HepG2 (cell line): ENCODE data around the gene ATAD3A. TPM values are rescaled to one million over a fixed set of nuclear protein-coding genes. Genes with fewer than 3 reads are reported as not detected.
A peak's percentile ranks its signal among the peaks of the same experiment; 100 is the strongest.
"Not testable (repeated sequence)": the region's sequence is repeated elsewhere in the genome, so short reads cannot be mapped to it uniquely, and the experiment has no call there.

Source experiments
- BHLHE40 ChIP-seq: IDR thresholded peaks from 2 replicates; pipeline ENCODE4 v1.6.1; 2011; ENCODE audit warnings: low read length, improper control_type of control experiment
- BORCS8-MEF2B ChIP-seq: sonication (generic); formaldehyde crosslinking; IDR thresholded peaks from 2 replicates; pipeline ENCODE4 v1.8.0; 2022; ENCODE audit warnings: mild to moderate bottlenecking, missing genetic modification reagents
- KAT7 ChIP-seq: IDR thresholded peaks from 2 replicates; pipeline ENCODE4 v1.6.1; 2018; ENCODE audit warnings: borderline replicate concordance, missing compliant biosample characterization
- PATZ1 ChIP-seq: sonication (generic); formaldehyde crosslinking; IDR thresholded peaks from 2 replicates; pipeline ENCODE4 v1.4.0; 2020; ENCODE audit warnings: missing genetic modification reagents
- PHF21A ChIP-seq: sonication (generic); formaldehyde crosslinking; IDR thresholded peaks from 2 replicates; pipeline ENCODE4 v1.5.0; 2020; ENCODE audit warnings: mild to moderate bottlenecking, missing genetic modification reagents
- PHF8 ChIP-seq: sonication (generic); formaldehyde crosslinking; IDR thresholded peaks from 2 replicates; pipeline ENCODE4 v1.5.0; 2020; ENCODE audit warnings: missing genetic modification reagents
- RAD51 ChIP-seq: fragments of 450-650 bp; IDR thresholded peaks from 2 replicates; pipeline ENCODE4 v1.6.1; 2016; ENCODE audit warnings: borderline replicate concordance
- SAP130 ChIP-seq: IDR thresholded peaks from 2 replicates; pipeline ENCODE4 v1.6.1; 2016; ENCODE audit warnings: low read depth
- SOX13 ChIP-seq, 3 experiments: fragments of 450-650 bp in 1 of 3; sonication (generic) in 1 of 3; formaldehyde crosslinking in 1 of 3; IDR thresholded peaks in 2 of 3; conservative IDR thresholded peaks in 1 of 3; 2 replicates each; pipeline versions ENCODE4 v1.5.0 to v1.6.1; 2016 to 2020; ENCODE audit warnings: antibody characterized with exemption in 1 of 3, mild to moderate bottlenecking in 1 of 3, missing compliant biosample characterization in 1 of 3, missing genetic modification reagents in 1 of 3, moderate library complexity in 1 of 3
- SOX5 ChIP-seq: IDR thresholded peaks from 2 replicates; pipeline ENCODE4 v1.6.1; 2016; ENCODE audit warnings: borderline replicate concordance
- SOX6 ChIP-seq, 2 experiments: fragments of 450-650 bp in 1 of 2; sonication (generic) in 1 of 2; formaldehyde crosslinking in 1 of 2; IDR thresholded peaks; 2 replicates each; pipeline versions ENCODE4 v1.4.0 to v1.6.1; 2017 to 2020; ENCODE audit warnings: antibody characterized with exemption in 1 of 2, mild to moderate bottlenecking in 1 of 2, missing genetic modification reagents in 1 of 2
- TARDBP ChIP-seq: sonication (generic); formaldehyde crosslinking; IDR thresholded peaks from 2 replicates; pipeline ENCODE4 v1.8.0; 2022; ENCODE audit warnings: mild to moderate bottlenecking, missing genetic modification reagents
- TFAP4 ChIP-seq: sonication (generic); IDR thresholded peaks from 2 replicates; pipeline ENCODE4 v1.6.1; 2016; ENCODE audit warnings: low read depth, borderline replicate concordance
- THAP11 ChIP-seq: IDR thresholded peaks from 2 replicates; pipeline ENCODE4 v1.6.1; 2016; ENCODE audit warnings: missing biosample characterization, missing genetic modification reagents
- USF2 ChIP-seq, 2 experiments: sonication (generic) in 1 of 2; formaldehyde crosslinking in 1 of 2; IDR thresholded peaks; 2 replicates each; pipeline versions ENCODE4 v1.5.1 to v1.6.1; 2011 to 2020; ENCODE audit warnings: borderline replicate concordance in 1 of 2, low read depth in 1 of 2, low read length in 1 of 2, mild to moderate bottlenecking in 1 of 2, missing genetic modification reagents in 1 of 2, moderate library complexity in 1 of 2
- ZNF350 ChIP-seq: sonication (generic); formaldehyde crosslinking; IDR thresholded peaks from 2 replicates; pipeline ENCODE4 v1.4.0; 2020; ENCODE audit warnings: mild to moderate bottlenecking, low read depth, missing genetic modification reagents, borderline replicate concordance
- ZNF430 ChIP-seq: sonication (generic); formaldehyde crosslinking; IDR thresholded peaks from 2 replicates; pipeline ENCODE4 v1.9.0; 2021; ENCODE audit warnings: mild to moderate bottlenecking, missing genetic modification reagents
- polyA plus RNA-seq, 8 experiments: library from polyadenylated mRNA; depleted of rRNA in 3 of 8; stranded (reverse) in 7 of 8; unstranded in 1 of 8; fragments of >200 nt; fragmentation: Illumina TruSeq in 4 of 8; extraction: Trizol in 4 of 8; gene quantifications; 2 replicates each; pipeline versions ENCODE4 v1.2.1 to v1.2.3, GENCODE V29; 2011 to 2016; ENCODE audit warnings: low read depth in 4 of 8, missing spikeins in 1 of 8, mixed read lengths in 1 of 8; ENCODE audit not compliant: insufficient read depth in 1 of 8
- total RNA-seq, 5 experiments: library from RNA; depleted of rRNA; stranded (reverse); fragments of >200 nt; fragmentation: Illumina TruSeq; extraction: Trizol; gene quantifications; 2 replicates each; pipeline ENCODE4 v1.2.3, GENCODE V29; 2016; ENCODE audit warnings: low read depth in 1 of 5
- TF ChIP-seq, protein P1 (sequence below): sonication (generic); formaldehyde crosslinking; IDR thresholded peaks from 2 replicates; pipeline ENCODE4 v1.5.1; 2020; ENCODE audit warnings: mild to moderate bottlenecking, moderate library complexity, missing genetic modification reagents
- TF ChIP-seq, protein P2 (sequence below): sonication (generic); formaldehyde crosslinking; IDR thresholded peaks from 2 replicates; pipeline ENCODE4 v1.5.0; 2020; ENCODE audit warnings: mild to moderate bottlenecking, missing genetic modification reagents, moderate library complexity

Gene ATAD3A
- total and polyA plus RNA-seq, 2 of the 13 experiments (the other 11 are each of a cell fraction or from before 2014, with no cell fraction given), result 10.6 to 49.0 TPM

- TF ChIP-seq PATZ1 (CRISPR knock-in tag) (peak; percentile 70), PHF21A (0 out of 2 replicates have a peak, but pooled peaks have one; percentile 30), BORCS8-MEF2B (CRISPR knock-in tag) (0 out of 2 replicates have a peak, but pooled peaks have one; percentile 28), RAD51 (peak; percentile 92), THAP11 (peak; percentile 58), TARDBP (CRISPR knock-in tag) (peak; percentile 67; the same call in 1 of the 2 replicates), SOX5 (peak; percentile 66; the same call in 1 of the 2 replicates), PHF8 (CRISPR knock-in tag) (peak; percentile 38; the same call in 1 of the 2 replicates), BHLHE40 (peak; percentile 70), ZNF350 (CRISPR knock-in tag) (0 out of 2 replicates have a peak, but pooled peaks have one; percentile 40), KAT7 (CRISPR knock-in tag) (0 out of 2 replicates have a peak, but pooled peaks have one; percentile 18), TFAP4 (peak; percentile 70; the same call in 1 of the 2 replicates), ZNF430 (0 out of 2 replicates have a peak, but pooled peaks have one; percentile 39), SAP130 (CRISPR knock-in tag) (peak; percentile 63), USF2 (IDR thresholded peaks at IDR 0.05; ENCODE audit: low read depth, low read length) (peak; percentile 73), USF2 (CRISPR knock-in tag; IDR thresholded peaks at IDR 0.05; ENCODE audit: borderline replicate concordance) (peak; percentile 90; the same call in 1 of the 2 replicates), SOX13 (CRISPR knock-in tag; conservative IDR thresholded peaks at IDR 0.05 in 1 of 2, IDR thresholded peaks at IDR 0.05 in 1 of 2) (peak in 1 of 2 experiments; percentile 44; a peak in 2 of 4 replicates), SOX6 (CRISPR knock-in tag; IDR thresholded peaks at IDR 0.05) (peak; percentile 61)
- TF ChIP-seq, protein P1, sequence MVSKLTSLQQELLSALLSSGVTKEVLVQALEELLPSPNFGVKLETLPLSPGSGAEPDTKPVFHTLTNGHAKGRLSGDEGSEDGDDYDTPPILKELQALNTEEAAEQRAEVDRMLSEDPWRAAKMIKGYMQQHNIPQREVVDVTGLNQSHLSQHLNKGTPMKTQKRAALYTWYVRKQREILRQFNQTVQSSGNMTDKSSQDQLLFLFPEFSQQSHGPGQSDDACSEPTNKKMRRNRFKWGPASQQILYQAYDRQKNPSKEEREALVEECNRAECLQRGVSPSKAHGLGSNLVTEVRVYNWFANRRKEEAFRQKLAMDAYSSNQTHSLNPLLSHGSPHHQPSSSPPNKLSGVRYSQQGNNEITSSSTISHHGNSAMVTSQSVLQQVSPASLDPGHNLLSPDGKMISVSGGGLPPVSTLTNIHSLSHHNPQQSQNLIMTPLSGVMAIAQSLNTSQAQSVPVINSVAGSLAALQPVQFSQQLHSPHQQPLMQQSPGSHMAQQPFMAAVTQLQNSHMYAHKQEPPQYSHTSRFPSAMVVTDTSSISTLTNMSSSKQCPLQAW (CRISPR knock-in tag), result 0 out of 2 replicates have a peak, but pooled peaks have one; percentile 26
- TF ChIP-seq SOX13, SOX6 (IDR thresholded peaks at IDR 0.05): not testable (repeated sequence)
- TF ChIP-seq, protein P2, sequence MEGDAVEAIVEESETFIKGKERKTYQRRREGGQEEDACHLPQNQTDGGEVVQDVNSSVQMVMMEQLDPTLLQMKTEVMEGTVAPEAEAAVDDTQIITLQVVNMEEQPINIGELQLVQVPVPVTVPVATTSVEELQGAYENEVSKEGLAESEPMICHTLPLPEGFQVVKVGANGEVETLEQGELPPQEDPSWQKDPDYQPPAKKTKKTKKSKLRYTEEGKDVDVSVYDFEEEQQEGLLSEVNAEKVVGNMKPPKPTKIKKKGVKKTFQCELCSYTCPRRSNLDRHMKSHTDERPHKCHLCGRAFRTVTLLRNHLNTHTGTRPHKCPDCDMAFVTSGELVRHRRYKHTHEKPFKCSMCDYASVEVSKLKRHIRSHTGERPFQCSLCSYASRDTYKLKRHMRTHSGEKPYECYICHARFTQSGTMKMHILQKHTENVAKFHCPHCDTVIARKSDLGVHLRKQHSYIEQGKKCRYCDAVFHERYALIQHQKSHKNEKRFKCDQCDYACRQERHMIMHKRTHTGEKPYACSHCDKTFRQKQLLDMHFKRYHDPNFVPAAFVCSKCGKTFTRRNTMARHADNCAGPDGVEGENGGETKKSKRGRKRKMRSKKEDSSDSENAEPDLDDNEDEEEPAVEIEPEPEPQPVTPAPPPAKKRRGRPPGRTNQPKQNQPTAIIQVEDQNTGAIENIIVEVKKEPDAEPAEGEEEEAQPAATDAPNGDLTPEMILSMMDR, result peak; percentile 79
These were observed 7.1 kb upstream of the ATAD3A start (continued) for GRCh38 chr1:1504777-1505365.
